GM21390 (cell line): Measurements from ENCODE around the gene LRRC4C.

Experiments
- ATAC-seq: cut with Tn5 transposase; IDR thresholded peaks from one replicate; pipeline ENCODE4 v1.9.1; 2021; ENCODE audit not compliant: unreplicated experiment

LRRC4C gene

DNA sequence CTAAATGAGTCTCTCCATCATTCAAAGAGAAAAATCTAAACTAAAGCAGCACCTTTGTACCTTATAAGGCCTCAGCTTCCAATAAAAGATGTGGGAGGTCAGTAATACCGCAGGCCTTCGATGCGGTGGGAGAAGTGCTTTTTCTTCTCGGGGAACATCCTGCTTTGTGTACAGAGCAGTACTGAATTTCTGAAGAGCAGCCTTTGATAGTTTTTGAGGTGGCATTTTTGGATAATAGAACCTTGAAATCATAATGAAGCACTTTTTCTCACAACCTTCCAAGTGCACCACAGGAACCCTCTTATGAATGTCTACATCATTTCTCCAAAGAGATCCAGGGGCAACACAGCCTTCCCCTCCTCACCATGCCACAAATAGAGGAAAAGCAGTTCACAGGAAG is 39.6 kb downstream of the LRRC4C start:
- ATAC-seq, result no peak

DNA sequence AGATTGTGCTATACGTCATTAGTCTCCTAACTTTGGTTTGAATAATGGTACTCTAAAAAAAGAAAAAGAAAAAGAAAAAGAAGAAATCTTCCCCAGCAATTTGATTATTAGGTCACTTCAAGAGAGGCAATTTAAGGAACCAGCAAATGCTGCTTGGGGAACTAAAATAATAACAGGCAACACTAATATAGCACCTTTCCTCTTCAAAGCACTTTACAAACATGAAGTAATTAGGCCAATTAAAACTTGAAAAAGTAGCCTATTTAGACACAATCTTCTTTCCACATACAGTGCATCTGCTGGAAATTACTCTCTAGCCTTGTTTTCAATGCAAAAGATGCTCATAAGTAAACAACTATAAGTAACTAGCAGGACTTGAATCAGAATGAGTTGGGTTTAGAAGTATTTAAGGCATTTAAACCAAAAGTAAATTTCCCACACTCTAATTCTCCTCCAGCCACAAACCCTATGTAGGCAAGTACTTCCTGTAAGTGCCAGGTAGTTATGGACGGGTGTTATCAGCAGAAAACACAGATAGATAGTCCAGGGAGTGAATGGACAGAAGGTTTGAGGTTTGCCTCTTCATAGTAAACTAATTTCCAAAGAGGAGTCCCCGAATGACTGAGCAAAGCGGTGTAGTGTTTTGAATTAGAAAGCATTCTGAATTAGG is 44.5 kb downstream of the LRRC4C start:
- no peak for ATAC-seq

- ATAC-seq, result peak; percentile 86
Observed at GRCh38 chr11:41413843-41414242, 45.6 kb downstream of the LRRC4C start.

DNA sequence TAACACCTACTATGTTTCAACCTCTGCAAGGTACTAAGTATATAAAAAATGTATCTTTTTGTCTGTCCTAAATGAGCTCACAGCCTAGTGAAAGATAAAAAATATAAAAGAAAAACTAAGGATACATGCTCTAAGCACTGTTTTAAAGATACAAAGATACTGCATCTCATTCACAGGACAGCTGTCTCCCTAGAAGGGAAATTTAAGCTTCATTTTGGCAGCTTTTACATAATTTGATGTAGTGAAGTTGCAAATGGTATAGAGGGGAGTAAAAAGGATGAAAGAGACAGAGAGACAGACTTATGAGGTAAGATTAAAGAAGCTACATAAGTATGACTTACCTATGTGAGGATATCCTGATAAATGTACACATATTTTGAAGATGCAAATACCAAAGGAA is 53.6 kb downstream of the LRRC4C start:
- no peak for ATAC-seq

DNA sequence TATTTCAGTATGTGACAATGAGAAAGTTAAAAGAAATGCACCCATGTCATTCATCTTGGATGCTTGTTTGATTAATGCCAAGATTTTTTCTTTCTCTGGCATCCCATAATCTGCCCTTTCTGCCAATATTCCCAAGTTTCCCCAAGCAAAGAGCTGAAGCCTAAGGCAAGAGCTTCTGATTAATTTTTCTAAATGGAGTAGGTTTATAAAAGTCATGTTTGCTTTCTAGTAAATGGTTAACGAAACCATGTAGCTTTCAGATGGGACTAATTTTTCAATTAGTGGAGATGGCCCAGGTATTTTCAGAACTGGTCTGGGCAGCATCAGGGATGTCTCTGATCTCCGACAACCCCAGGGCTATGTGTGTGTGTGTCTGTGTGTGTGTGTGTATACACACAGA is 55.3 kb downstream of the LRRC4C start:
- ATAC-seq, result no peak

- no peak for ATAC-seq
Observed at GRCh38 chr11:41403458-41403857, 56.0 kb downstream of the LRRC4C start.

- ATAC-seq, result no peak
Observed at GRCh38 chr11:41400819-41401382, 58.6 kb downstream of the LRRC4C start.

DNA sequence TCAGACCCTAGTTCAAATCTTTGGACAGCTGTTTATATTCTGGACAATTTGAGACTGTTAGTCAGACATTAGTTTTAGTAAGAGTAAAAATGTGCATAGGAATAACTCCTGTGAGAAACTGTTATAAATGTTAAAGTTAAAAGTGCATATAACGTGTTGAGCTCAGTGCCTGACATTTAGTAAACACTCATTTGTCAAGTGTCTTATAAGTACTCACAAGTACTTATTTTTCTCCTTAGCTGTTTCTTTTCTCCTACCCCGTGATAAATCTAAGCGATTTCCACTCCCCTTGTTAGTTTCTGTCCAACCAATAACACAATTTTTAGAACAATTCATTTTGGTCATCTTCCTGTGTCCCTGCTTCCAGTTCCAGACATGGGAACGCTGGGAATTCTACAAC is 59.3 kb downstream of the LRRC4C start:
- no peak for ATAC-seq

- ATAC-seq, result no peak
Observed at GRCh38 chr11:41399323-41399722, 60.1 kb downstream of the LRRC4C start.

- no peak for ATAC-seq
Observed at GRCh38 chr11:41398175-41398574, 61.3 kb downstream of the LRRC4C start.

- no peak for ATAC-seq
Observed at GRCh38 chr11:41394521-41395195, 64.8 kb downstream of the LRRC4C start.

DNA sequence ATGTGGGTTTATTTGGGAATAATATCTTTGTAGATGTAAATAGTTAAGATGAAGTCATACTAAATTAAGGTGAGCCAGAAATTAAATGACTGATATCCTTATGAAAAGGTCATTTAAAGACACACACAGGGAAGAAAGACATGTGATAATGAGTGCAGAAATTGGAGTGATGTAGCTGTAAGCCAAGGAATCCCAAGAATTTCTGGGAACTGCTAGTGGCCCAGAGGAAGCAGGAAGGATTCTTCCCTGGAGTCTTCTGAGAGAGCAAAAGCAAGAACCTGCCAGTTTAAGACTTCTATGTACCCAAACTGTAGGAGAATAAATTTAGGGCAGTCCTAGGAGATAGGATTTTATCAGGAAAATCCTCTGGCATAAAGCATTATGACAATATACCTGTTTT is 66.9 kb downstream of the LRRC4C start:
- no peak for ATAC-seq

GRCh38 chr11:41389623-41390130 is 69.8 kb downstream of the LRRC4C start:
- ATAC-seq, result no peak

DNA sequence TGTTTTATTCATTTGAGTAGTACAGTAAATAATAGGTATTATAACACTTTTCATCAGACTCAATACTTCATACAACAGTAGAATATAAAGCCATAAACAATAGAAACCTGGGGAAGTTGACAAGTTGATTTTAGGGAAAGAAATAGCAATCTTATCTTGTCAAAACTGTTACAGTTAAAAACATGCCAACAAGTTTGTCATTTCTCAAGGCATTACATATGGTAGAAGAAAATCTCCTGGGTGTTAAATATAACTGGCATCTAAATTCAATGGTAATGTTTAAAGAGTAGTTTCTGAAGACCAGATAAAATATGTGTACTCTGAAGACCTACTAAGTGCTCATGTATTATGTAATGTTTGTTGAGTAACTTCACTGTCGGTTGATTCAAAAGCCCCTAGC is 75.1 kb downstream of the LRRC4C start:
- ATAC-seq, result no peak

- ATAC-seq, result no peak
Observed at GRCh38 chr11:41383768-41384167, 75.7 kb downstream of the LRRC4C start.

DNA sequence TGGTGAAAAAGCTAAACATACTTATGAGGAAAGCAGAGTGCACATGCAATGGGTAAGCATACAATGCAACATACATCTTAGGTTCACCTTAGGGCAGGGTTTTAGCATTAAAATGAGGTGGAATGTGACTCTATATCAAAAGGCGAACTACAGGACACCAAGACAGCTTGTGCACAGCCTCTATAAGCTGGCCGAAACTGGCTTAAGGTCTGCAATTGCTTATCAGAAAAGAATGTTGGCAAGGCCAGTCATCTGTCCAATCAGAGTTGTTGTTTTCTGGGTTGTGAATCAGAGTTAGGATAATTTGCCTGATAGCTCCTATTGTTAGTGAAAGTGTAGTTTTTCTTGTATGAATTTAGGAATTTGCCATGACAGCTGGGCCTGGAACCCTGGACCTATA is 76.5 kb downstream of the LRRC4C start:
- no peak for ATAC-seq

- no peak for ATAC-seq
Observed at GRCh38 chr11:41379084-41379483, 80.4 kb downstream of the LRRC4C start.

DNA sequence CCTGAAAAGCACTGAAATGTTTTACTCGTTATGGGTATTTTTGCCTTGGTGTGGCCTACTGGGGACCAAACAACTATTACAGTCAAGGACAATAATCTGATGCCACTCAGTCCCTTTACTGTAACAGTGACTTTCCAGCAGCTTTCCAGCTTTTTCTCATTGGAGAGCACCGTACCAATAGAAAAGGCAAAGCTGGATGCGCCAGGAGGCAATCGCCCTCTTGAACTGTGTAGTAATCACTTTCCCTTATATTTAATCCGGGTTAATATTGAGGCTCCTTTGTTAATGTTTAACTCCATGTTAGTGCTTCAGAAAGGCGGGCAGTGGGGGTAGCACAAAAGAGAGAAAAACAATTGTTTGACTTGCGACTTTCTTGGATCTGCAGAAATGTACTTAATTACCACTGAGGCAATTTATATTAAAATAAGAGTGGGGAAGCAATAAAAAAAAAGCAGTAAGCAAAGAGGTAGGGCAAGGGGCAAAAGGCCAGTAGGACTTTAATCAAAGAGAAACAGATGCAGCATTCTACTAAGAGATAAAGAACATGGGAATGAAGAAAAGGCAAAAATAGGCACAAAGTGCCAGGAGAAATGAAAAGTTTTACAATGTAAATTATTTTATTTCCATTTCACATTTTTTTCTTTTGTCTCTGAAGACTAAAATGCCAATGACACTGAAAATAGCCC is 81.6 kb downstream of the LRRC4C start:
- ATAC-seq, result no peak

- ATAC-seq, result no peak
Observed at GRCh38 chr11:41351825-41352224, 107.6 kb downstream of the LRRC4C start.

DNA sequence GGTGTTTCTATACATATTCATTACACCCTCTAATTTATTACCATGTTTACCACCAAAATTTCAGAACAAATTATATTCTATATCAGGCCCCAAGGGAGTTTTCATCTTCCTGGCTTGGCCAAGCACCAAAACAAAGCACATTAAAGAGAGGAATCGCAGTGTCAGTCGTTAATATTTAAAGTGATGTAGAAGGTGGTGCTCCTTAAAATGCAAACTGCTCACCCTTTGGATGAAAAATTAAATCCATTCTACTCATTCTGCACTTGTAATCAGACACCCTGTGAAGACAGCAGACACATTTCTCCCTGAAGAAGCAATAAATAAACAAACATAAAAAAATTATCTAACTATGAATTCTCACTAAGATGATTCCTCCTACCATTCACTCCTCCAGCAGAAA is 113.4 kb downstream of the LRRC4C start:
- no peak for ATAC-seq

DNA sequence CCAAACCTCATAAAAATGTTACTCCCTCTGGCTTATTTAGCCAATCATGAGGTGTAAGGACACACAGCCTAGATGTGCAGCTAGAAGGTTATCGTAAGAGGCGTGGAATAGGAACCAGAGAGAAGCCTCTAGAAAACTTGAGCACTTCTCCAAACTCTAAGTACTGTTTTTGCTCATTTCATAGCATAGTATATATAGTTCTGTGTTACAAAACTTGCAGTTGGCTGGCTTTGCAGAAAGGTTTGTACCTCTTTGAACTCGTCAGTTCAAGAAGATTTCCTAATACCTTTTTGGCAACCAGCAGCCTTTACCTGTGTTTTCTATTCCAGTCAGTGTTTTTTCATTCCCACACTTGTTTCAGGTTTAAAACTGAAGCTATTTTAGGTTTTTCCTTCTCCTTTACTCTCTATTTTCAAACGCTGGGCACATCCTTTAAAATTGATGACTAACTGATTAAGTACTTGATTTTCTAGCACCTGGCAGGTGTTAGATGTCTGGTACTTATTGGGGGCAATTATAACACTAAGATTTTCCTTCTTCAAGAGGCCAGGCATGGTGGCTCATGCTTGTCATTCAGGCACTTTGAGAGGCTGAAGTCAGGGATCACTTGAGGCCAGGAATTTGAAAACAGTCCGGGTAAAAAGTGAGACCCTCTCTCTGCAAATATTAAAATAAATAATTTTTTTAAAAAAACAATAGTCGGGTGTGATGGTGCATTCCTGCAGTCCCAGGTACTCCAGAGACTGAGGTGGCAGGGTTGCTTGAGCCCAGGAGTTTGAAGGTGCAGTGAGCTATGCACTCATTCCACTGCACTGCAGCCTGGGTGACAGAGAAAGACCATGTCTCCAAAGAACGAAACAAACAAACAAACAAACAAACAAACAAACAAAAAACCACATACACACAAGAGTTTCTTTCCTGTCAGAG is 125.2 kb downstream of the LRRC4C start:
- ATAC-seq, result no peak
